ENCODE results near the gene SLC13A4.

DNA sequence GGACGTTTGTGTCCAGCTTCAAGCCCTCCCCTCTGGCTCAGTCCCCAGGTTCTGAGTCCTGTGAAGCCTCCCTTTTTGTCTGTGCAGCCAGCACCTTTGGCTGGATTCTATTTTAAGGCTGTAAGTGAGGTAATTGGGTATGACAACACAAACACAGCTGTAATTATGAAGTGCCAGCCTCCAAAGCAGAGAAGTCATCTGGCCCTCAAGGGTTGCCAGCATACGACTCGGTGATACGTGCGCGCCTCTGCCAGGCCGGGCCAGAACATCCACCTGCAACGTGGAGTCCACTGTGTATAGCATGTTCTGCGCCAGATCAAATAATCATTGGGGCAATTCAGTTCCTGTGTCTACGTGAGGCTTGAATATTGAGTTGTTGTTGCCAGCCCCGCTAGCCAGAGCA lies 27.4 kb upstream of the SLC13A4 start:
- no peak for TF ChIP-seq EZH2 (IDR thresholded peaks at IDR 0.05; ENCODE audit: low read length)
- TF ChIP-seq, protein P1, sequence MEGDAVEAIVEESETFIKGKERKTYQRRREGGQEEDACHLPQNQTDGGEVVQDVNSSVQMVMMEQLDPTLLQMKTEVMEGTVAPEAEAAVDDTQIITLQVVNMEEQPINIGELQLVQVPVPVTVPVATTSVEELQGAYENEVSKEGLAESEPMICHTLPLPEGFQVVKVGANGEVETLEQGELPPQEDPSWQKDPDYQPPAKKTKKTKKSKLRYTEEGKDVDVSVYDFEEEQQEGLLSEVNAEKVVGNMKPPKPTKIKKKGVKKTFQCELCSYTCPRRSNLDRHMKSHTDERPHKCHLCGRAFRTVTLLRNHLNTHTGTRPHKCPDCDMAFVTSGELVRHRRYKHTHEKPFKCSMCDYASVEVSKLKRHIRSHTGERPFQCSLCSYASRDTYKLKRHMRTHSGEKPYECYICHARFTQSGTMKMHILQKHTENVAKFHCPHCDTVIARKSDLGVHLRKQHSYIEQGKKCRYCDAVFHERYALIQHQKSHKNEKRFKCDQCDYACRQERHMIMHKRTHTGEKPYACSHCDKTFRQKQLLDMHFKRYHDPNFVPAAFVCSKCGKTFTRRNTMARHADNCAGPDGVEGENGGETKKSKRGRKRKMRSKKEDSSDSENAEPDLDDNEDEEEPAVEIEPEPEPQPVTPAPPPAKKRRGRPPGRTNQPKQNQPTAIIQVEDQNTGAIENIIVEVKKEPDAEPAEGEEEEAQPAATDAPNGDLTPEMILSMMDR (optimal IDR thresholded peaks at IDR 0.05 in 1 of 3, IDR thresholded peaks at IDR 0.05 in 1 of 3, conservative IDR thresholded peaks at IDR 0.05 in 1 of 3; ENCODE audit: extremely low read depth in 1 of 3, insufficient read depth in 2 of 3, low read length in 3 of 3): no peak

Data from keratinocyte (primary cell).